Fibroblast of skin of abdomen (primary cell): ENCODE results near the gene AGBL2. TPM values are rescaled to one million over a fixed set of nuclear protein-coding genes. Genes with fewer than 3 reads are reported as not detected.
"Not testable (repeated sequence)": the region's sequence is repeated elsewhere in the genome, so short reads cannot be mapped to it uniquely, and the experiment has no call there.

Source experiments
- DNase-seq: peaks from one replicate; pipeline ENCODE4 v3.0.0-alpha.2; 2013
- polyA plus RNA-seq, 2 experiments: library from polyadenylated mRNA; unstranded; fragments of 120-200 nt; gene quantifications; one replicate each; pipeline ENCODE4 v1.2.1, GENCODE V29; 2013; ENCODE audit not compliant: insufficient read length in 2 of 2

AGBL2 gene, protein sequence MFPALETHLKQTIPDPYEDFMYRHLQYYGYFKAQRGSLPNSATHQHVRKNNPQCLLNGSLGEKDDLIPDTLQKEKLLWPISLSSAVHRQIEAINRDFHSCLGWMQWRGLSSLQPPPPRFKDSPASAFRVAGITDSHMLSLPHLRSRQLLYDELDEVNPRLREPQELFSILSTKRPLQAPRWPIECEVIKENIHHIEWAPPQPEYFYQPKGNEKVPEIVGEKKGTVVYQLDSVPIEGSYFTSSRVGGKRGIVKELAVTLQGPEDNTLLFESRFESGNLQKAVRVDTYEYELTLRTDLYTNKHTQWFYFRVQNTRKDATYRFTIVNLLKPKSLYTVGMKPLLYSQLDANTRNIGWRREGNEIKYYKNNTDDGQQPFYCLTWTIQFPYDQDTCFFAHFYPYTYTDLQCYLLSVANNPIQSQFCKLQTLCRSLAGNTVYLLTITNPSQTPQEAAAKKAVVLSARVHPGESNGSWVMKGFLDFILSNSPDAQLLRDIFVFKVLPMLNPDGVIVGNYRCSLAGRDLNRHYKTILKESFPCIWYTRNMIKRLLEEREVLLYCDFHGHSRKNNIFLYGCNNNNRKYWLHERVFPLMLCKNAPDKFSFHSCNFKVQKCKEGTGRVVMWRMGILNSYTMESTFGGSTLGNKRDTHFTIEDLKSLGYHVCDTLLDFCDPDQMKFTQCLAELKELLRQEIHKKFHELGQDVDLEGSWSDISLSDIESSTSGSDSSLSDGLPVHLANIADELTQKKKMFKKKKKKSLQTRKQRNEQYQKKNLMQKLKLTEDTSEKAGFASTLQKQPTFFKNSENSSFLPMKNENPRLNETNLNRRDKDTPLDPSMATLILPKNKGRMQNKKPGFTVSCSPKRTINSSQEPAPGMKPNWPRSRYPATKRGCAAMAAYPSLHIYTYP
- polyA plus RNA-seq (2013, experiment 1 of 2; ENCODE audit: insufficient read length), result 1.1 TPM
- 0.82 TPM for polyA plus RNA-seq (2013, experiment 2 of 2; ENCODE audit: insufficient read length)

DNA sequence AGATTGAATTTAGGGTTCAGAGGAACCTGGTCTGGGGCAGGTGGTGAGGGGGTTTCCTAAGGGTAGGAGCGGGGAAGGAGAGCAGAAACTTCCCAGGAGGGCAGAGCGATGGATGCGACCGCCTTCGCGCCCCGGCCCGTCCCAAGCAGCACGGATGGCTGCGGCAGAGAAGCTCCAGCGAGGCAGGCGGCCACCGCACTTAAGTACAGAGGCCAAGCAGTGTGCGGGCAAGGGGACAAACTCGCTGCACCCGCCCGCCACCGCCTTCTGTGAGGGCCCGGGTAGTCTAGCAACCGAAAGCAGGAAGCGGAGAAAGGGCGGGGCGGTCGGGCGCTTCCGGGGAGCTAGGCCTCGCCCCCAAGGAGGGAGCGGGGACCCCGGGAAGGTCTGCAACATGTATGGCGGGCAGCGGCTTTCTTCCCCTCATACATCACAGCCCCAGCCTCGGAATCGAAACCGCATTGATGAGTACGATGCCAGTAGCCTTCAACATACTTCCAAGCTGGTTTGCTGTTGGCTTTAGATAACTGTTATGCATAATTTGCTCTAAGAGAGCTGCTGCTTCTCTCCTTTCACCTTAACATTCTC, at the start of gene AGBL2:
Gene AGBL2 (minus strand): TSS at position 288 of the 588 bp plus-strand sequence. CDS start 719 bp downstream, outside the sequence.
- DNase-seq, result peak; percentile 67

DNA sequence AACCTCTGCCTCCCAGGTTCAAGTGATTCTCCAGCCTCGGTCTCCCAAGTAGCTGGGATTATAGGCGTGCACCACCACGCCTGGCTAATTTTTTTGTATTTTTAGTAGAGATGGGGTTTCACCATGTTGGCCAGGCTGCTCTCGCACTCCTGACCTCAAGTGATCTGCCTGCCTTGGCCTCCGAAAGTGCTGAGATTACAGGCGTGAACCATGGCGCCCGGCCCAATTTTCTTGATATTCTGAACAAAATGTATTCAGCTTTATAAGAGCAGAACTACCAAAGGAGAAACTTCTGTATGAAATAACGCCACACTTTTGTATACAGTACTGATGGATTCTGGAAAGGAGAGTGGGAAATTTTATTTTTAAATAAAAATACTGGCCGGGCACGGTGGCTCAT, 44.1 kb upstream of the AGBL2 start:
- DNase-seq, result not testable (repeated sequence)

DNA sequence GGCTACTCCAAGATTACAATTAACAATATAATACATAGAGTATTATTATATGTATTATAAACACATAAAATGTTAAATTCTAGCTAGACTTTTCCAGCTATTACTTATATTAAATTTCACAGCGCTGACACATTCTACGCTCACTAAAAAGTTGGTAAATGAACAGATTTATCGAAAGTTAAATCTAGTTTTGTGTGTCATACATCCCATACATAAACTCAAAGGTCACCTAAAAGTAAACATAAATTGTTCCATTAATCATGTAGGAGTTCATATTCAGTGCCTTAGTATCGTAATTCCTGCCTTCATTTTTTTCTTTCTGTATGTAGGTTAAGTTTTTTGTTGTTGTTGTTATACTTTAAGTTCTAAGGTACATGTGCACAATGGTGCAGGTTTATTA, 41.0 kb upstream of the AGBL2 start:
- no peak for DNase-seq

DNA sequence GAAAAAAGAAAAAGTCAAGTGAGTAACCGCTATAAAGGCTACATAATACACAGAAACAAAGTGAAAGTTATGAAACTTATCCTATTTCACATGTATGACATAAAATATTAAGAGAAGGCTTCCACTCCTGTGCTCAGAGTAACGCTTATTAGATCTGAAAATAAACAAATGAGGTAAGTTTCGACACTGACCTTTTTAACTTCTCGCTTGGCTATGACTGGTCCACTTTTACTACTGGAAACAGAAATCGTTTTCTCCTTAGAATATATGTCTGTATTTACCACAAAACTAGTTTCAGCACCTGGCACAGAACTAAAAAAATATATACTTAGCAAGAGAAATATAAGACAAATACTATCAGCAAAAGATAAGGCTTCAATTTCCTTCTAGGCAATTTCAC, 35.6 kb upstream of the AGBL2 start:
- DNase-seq, result no peak

DNA sequence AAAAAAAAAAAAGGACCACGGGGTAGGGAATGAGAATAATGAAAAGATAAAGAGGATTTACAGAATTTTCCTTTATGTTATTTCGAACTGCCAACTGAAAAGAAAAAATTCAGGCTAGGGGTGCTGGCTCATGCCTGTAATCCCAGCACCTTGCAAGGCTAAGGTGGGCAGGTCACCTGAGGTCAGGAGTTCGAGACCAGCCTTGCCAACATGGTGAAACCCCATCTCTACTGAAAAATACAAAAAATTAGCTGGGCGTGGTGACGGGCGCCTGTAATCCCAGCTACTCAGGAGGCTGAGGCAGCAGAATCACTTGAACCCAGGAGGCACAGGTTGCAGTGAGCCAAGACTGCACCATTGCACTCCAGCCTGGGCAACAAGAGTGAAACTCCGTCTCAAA, 27.3 kb upstream of the AGBL2 start:
- not testable (repeated sequence) for DNase-seq

DNA sequence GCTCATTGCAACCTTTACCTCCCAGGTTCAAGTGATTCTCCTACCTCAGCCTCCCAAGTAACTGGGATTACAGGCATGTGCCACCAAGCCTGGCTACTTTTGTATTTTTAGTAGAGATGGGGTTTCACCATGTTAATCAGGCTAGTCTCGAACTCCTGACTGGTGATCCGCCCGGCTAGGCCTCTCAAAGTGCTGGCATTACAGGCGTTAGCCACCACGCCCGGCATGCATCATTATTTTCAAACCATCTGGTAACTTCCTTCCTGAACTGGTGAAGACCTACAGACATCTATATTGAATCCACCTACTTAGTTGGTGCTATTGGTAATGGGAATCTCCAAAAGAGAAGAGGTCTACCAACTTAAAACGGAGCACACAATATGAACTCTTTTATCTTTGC, 22.6 kb upstream of the AGBL2 start:
- DNase-seq, result not testable (repeated sequence)

DNA sequence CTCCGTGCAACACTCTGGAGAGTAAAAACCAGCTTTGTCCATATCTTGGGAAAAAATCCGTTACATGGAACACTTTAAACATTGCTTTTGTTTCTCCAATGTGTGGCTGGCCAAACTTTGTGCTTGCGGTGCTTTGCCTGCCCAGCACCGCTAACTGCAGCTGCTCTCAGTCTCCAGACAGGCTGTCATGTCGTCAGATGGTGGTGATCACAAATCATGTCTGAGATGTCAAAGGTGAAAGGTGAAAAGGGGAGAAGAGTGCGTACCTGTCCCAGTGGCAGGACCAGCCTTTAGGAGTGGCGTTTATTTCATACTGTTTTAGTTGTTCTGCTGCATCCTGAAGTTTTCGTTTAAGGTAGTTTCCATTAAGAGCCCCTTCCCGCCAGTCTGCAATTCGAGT, 17.1 kb upstream of the AGBL2 start:
- DNase-seq, result no peak

DNA sequence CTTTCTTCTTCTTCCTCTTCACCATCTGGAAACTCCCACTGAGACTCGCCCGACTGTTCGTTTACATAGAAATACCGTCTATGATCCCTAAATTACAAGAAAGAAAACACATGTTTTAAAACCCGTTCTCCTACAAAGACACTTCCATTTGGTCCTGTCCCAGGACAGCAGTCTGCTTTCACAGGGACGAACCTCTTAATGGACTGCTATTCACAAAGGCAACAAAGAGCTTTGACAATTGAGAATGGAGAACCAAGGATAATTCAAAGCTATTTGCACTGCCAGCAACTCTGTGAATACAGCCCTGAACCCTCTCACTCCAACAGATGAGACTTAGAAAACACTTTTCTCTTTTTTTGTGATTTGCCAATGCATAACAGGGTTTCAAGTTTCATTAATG, 16.3 kb upstream of the AGBL2 start:
- DNase-seq, result no peak

DNA sequence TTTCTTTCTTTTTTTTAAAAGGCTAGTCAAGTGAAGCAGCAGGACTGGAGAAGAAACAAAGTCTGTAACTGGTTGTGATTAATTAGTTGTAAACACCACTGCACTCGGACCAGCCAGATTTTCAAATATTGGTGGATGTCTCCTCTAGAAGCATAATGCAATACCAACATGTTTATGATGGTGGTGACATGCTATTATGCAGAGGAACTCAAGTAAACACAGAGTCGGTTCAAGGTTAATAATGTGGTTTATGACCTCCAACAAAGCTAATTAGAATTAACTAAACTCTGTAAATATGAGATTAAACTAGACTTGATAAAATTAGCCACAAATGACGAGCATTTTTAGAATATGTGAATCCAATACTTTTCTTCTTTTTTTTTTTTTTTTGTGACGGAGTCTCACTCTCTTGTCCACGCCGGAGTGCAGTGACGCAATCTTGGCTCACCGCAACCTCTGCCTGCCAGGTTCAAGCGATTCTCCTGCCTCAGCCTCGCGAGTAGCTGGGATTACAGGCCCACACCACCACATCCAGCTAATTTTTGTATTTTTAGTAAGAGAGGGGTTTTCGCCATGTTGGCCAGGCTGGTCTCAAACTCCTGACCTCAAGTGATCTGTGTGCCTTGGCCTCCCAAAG, 11.8 kb upstream of the AGBL2 start:
- DNase-seq, result no peak

DNA sequence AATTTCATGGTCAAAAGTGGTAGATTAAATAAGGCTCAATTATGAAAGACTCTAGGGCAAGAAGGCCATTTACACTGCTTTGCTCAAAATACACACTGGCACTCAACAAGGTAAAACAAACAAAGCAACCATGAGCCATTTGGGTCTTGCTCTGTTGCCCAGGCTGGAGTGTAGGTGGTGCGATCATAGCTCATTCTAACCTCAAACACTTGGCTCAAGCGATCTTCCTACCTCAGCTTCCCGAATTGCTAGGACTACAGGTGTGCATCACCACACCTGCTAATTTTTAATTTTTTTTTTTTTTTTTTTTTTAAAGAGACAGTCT, 10.9 kb upstream of the AGBL2 start:
- DNase-seq, result no peak

DNA sequence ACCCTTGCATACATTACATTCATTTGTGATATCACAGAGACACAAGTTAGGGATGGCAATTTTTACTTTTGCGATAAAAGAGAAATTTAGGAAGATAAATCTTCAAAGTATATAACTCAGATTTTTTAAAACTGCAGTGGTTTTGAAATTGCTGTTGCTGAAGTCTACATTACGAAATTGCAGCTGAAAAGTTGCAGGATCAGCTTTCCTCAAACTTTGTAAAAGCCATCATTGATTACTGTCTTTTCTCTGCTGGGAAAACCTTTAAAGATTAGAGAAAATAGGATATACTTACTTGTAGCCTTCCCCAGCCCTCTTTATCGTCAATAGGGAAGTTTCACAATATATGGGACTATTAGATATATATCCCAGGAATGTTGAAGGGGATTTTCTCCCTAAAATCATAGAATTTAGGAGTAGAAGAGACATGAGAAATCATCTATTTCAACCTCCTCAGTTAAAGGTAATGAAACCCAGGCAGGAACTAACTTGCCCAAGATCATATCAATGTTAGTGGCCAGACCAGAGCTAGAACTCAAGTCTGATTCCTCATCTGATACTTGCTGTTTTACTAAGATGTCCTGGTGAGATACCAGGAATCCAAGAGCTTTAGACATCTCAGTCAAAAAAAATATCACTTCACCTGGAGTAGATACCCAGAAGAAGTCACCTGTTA, 10.4 kb upstream of the AGBL2 start:
- DNase-seq, result no peak

DNA sequence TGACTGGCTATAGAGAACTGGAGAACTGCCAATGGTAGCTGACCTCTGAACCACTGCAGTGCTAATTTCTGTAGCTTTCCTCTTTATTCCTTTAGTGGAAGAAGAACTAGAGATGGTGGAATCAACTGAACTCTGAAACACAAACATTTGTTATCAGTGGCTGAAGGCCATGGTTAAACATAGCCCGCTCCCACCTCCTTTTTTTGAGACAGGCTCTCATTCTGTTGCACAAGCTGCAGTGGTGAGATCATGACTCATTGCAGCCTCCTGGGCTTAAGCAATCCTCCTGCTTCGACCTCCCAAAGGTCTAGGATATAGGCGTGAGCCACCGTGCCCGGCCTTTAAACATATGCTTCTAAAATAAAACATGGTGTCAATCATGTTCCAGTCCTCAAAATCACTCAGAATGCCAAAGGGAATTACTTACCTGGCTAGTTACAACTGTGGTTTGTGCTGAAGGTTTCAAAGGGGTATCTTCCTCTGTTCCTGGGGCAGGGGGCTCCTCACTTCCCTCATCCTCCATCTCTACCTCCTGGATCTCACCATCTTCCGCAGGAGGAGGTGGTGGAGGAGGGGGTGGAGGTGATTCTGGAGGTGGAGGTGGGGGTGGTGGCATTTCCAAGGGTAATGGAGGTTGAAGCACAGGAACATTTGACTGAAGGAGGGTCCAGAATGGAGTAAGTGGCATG, 9.0 kb upstream of the AGBL2 start:
- peak; percentile 19 for DNase-seq

DNA sequence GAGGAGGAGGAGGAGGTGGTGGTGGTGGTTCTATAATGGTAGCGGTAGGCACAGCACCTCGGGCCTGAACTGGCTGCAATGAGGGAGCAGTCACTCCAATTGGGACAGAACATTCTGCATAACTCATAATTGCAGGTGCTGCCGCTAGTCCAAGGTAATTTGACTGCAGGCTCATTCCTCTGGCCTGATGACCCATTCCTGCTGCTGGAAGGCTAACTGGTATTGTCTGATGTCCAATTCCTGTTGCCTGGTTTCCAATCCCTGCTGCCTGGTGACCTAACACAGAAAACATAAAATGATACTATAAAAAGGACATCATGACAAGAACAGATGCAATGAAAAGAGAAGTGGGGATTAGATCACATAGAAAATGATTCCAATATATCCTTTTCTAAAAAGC, 7.9 kb upstream of the AGBL2 start:
- DNase-seq, result no peak

DNA sequence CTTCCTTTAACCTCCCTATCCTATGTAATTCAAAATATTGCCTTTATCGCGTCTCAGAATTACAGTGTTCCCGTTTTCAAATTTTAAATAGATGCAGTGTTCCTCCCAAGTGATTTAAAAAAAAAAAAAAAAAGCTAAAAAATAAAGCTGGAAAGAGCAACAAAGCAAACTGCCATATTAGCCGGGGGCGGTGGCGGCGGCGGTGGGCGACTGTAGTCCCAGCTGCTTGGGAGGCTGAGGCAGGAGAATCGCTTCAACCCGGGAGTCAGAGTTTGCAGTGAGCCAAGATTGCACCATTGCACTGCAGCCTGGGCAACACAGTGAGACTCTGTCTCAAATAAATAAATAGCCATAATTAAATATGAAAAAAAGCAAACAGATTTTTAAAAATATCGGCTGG, 5.5 kb upstream of the AGBL2 start:
- no peak for DNase-seq

DNA sequence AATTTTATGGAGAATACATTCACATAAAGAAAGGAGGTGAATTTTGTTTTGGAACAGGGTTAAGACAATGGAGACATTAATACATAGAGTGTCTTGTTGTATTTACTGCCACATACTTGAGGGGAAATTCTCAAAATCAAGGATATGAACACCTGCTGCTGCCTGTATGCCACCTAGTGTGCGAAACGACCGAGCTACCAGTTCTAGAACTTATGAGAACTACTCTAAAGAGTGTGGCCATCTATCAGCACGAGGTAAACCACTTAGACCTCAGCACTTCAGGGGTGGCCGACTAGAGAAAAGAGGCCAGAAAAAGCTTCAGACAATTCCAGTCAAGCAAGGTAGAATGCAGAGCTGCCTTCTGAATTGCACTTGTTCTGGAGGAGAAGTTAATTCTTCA, 1.5 kb upstream of the AGBL2 start:
- DNase-seq, result no peak

DNA sequence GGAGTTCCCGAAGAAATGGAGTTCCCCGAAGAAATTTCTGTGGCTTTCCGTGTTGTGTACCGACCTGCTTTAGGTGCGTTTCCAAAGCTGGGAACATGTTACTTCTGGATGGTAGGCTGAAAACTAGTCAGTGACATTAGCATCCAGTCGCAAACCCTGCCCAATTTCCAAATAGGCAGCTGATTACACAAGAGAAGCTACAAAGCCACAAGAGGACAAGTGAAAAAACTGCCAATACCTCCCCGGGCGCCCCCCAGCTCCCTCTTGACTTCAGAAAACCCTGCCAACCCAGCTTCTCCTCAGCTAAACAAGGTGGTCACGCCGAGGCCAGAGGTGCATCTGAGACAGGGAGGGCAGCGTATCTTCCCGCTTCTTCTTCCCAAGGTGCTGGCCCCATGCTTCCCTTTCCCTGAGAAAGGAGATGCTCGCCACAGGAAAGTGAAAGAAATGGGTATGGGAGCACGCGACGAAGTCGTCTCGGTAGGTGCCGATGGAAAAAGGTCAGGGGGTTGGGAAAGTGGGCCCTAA, 551 bp downstream of the AGBL2 start:
- peak; percentile 8 for DNase-seq

DNA sequence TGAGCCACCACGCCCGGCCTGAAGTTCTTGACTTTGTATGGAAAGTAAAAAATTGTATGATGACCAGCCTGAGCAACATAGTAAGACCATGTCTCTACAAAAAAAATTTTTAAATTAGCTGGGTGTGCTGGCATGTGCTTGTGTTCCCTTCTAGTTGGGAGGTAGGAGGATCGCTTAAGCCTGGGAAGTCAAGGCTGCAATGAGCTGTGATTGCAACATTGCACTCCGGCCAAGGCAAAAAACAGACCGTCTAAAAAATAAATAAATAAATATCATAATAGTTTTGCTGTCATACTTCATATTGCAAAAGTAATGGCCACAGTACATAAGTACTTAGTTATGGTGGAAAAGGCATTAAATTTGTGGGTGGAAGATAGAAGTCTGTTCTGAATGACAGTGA, 3.4 kb downstream of the AGBL2 start:
- no peak for DNase-seq

DNA sequence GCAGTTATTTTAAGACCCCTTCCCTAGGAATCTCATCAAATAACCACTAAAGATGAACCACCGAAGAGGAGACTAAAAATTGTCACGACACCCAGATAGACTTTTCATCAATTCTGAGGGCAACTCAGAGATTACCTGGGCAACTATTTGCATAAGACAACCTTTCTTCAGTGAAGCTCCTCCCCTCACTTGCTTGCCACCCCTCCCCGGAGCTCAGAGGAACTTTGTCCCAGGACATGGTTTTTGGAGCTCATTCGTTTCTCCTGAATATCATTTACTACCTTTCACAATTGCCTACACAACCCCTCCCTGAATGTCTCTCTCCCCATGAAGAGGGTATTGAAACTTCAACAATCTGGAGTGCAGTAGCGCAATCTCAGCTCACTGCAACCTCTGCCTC, 3.9 kb downstream of the AGBL2 start:
- no peak for DNase-seq

DNA sequence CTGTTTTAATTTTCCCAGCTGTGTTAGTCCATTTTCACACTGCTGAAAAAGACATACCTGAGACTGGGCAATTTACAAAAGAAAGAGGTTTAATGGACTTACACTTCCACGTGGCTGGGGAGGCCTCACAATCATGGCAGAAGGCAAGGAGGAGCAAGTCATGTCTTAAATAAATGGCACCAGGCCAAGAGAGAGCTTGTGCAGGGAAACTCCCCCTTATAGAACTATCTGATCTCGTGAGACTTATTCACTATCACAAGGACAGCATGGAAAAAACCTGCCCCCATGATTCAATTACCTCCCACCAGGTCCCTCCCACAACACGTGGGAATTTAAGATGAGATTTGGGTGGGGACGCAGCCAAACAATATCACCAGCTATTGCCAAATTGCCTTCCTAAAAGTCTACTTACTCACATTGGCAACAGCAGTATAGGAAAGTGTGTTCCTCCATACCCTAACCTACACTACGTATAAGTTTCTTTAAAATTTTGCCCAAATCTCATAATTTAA, 7.8 kb downstream of the AGBL2 start:
- DNase-seq, result not testable (repeated sequence)

DNA sequence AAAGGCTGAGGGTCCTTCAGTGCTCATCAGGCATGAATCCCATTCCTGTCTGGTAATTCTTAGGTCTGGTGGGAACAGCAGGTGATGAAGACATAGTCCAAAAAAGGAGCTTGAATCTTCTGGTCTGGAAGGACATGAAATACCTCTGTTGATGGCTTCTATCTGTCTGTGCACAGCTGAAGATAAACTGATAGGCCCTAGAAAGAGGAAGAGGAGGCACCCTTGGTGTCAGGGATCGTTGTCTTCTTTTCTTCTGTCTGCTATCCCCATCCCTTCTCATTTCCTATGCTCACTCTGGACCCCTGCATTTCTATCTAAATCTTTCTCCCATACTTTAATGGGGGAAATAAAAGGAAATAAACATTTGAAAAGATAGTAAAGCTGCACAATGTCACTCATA, 9.4 kb downstream of the AGBL2 start:
- no peak for DNase-seq

DNA sequence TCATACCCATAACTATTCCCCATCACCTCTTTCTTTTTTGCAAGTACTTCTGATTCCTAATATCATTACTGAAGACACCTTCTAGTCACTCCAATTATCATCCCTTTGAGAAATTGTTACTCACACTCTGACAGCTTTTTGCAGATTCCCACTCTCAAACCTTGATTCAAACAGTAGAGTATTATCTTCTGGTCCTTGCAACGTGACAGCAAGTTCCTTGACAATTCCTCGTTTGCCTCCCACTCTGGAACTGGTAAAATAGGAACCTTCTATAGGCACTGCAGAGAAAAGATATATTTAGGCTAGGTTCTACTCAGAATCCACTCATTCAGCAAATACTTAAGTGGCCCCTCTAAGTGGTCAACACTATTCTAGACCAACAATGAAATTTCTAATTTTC, 23.2 kb downstream of the AGBL2 start:
- no peak for DNase-seq
